ENCODE measurements around the gene CDKN2D.
A peak's percentile ranks its signal among the peaks of the same experiment; 100 is the strongest.
"Not testable (repeated sequence)": the region's sequence is repeated elsewhere in the genome, so short reads cannot be mapped to it uniquely, and the experiment has no call there.

CDKN2D gene

DNA sequence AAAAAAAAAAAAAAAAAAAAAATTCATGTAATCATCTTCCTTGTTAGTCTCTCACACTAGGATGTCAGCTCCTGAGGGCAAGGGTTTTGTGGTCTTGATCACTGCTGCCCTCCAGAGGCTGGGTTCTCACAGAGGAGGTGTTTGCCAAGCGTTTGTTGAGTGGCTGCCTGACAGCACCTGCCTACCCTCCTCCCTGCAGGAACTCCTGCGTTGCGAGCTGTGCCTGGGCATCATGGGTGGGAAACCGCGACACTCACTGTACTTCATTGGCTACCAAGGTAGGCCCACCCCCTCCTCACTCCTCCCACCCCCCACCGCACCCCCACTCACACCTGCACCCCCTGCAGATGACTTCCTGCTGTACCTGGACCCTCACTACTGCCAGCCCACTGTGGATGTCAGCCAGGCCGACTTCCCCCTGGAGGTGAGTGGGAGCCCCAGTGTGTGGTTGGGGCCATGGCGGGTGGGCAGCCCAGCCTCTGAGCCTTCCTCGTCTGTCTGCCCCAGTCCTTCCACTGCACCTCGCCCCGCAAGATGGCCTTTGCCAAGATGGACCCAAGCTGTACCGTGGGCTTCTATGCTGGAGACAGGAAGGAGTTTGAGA, 17.0 kb downstream of the CDKN2D start:
- DNase-seq (ENCODE audit: low spot score) = peak; percentile 50

DNA sequence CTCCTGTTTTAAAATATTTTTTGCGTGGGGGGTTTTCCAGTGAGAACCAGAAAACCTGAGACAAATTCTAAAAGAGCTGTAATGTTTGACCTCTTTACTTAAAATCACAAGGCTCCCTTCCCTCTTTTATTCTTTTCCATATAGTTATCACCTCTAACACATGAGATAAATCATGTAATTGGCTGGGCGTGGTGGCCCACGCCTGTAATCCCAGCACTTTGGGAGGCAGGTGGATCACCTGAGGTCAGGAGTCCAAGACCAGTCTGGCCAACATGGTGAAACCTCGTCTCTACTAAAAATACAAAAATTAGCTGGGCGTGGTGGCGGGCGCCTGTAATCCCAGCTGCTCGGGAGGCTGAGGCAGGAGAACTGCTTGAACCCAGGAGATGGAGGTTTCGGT, 17.8 kb downstream of the CDKN2D start:
- not testable (repeated sequence) for DNase-seq (ENCODE audit: low spot score)

DNA sequence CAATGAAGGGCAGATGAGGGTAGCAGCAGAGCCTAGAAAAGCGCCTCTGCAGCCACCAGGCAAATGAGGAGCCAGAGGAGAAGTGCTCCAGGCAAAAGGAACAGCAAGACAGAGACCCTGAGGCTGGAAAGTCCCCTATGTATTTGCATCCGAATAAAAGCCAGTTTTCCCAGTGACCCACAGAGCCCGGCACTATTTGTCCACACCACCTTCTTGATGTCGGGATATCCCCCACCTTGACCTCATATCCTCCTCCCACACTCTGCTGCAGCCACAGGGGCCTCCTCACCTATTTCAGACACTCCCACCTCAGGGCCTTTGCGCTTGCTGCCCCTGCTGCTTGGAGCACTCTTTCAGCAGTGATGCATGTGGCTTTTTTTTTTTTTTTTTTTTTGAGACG, 18.4 kb downstream of the CDKN2D start:
- DNase-seq (ENCODE audit: low spot score) = no peak

DNA sequence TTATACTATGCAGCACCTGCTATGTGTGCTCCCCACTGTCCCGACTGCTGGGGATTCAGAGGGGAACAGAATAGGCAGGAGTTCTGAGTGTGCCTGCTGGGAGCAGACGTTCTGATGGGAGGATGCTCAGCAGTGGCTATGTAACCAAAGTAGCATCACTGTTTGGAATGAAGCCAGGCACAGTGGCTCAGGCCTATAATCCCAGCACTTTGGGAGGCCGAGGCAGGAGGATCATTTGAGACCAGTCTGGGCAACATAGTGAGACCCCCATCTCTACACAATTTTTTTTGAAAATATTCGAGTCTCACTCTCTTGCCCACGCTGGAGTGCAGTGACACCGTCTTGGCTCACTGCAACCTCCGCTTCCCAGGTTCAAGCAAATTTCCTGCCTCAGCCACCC, 19.0 kb downstream of the CDKN2D start:
- no peak for DNase-seq (ENCODE audit: low spot score)

DNA sequence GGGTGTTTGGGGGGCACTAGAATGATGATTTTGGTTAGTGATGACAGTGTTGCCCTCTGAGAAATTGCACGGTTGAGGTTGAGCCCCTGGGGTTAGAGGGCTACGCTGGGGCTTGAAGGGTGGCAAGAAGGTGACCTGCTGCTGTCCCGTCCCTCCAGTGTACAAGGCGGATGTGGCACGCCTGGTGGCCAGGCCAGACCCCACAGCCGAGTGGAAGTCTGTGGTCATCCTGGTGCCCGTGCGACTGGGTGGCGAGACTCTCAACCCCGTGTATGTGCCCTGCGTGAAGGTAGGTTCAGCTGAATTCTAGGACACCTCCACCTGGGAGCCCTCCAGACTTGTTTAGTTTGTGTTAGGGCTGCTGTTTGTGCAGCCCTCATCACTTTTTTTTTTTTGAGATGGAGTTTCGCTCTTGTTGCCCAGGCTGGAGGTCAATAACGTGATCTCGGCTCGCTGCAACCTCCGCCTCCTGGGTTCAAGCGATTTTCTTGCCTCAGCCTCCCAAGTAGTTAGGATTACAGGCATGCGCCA, 20.0 kb downstream of the CDKN2D start:
- no peak for DNase-seq (ENCODE audit: low spot score)

DNA sequence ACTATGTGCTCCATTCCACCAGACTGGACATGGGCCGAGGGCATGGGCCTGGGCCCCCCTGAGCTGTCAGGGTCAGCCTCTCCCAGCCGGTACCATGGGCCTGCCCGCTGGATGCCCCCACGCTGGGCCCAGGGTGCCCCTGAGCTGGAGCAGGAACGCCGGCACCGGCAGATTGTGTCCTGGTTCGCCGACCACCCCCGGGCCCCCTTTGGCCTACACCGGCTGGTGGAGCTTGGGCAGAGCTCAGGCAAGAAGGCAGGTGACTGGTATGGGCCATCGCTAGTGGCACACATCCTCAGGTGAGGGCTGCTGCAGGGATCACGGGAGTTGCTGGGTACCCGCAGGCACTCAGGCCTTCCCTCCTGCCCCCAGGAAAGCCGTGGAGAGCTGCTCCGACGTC, 22.0 kb downstream of the CDKN2D start:
- DNase-seq (ENCODE audit: low spot score) = no peak

DNA sequence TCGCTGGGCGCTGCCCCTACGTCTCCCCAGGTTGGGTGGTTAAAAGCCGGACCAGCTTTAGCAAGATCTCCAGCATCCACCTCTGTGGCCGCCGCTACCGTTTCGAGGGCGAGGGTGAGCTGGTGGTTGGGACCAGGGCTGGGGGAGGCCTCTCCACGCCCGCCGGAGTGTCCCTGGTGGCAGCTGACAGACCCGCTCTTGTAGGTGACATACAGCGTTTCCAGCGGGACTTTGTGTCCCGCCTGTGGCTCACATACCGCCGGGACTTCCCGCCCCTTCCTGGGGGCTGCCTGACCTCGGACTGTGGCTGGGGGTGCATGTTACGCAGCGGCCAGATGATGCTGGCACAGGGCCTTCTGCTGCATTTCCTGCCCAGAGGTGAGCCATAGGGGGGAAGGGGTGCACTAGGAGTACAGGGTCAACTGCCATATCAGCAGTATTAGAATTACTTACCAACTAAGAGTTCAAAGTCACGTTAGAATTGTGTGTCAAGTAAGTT, 24.0 kb downstream of the CDKN2D start:
- no peak for DNase-seq (ENCODE audit: low spot score)

DNA sequence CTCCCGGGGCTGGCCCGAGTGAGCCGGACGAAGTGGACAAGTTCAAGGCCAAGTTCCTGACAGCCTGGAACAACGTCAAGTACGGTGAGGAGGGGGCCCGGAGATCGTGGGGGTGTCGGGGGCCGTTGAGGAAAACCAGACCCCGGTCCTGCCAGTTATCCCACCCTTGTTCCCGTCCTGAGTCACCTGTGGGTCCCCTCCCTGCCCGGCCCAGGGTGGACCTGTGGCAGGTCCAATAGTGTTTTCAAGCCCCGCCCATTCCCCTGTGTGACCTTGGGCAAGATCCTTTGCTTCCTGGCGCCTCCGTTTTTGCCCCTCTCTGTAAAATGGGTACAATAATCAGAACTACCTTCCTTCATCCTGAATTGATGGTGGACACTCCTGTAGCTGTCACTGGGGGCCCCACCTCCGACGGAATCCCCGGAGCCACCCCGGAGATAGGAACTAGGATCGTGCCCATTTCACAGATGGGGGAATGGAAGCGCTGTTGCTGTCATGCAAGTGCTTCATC, 24.5 kb downstream of the CDKN2D start:
- peak; percentile 25 for DNase-seq (ENCODE audit: low spot score)

DNA sequence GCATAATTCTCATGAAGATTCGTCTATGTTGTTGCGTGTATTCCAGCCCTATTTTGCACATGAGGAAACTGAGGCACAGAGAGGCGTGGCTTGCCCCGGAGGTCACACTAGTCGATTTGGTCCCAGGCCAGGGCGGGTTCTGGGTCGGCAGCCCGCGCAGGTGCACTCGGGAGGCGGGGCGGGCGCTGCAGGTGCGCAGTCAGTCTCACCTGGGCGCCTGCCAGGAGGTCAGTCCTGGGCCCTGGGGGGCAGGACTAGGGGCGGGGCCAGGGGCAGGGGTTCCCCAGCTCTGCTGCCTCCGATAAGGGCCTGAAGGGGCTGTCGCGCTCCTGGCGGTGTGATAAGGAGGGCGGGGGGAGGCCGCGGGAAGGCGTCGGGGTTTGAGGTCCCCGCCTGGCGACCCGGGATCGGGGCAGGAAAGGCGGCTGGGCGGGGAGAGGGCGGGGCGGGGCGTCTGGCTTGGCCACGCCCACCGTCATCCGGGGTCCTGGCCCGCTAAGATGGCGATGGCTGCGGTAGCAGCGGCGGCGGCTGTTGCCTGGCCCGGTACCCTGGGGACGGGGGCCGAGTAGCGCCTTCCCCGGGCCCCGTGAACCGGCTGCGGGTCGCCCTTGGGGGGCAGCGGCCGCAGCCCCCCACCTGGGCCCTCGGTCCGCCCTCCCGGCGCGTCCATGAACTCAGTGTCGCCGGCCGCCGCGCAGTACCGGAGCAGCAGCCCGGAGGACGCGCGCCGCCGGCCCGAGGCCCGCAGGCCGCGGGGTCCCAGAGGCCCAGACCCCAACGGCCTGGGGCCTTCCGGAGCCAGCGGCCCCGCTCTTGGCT, 25.1 kb downstream of the CDKN2D start, which contains the start of gene ATG4D:
TSS of gene ATG4D (plus strand) at position 485 of the 822 bp plus-strand sequence. CDS start at position 672, 187 bp downstream.
- peak; percentile 76 for DNase-seq (ENCODE audit: low spot score)

DNA sequence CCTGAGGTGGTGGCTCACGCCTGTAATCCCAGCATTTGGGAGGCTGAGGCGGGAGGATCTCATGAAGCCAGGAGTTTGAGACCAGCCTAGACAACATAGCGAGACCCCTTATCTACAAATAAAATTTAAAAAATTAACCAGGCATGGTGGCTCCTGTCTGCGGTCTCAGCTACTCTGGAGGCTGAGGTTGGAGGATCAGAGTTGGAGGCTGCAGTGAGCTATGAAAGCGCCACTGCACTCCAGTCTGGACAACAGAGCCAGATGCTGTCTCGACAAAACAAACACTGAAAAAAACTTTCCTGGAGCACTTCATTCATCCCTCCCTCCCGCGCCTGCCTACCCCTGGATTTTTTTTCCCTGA, 25.7 kb downstream of the CDKN2D start:
- DNase-seq (ENCODE audit: low spot score) = no peak

DNA sequence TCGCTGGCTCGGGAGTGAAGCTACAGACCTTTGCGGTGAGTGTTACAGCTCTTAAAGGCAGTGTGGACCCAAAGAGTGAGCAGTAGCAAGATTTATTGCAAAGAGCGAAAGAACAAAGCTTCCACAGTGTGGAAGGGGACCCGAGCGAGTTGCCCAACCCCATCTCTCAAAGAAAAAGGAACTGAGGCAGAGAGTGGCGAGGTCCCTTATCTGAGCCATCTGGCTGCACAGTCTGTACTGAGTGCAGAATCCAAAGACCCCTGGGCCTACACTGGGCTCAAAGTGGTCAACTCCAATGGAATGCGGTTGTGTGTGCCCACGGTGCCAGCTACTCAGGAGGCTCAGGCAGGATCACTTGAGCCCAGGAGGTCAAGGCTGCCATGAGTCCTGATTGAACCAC, 29.8 kb downstream of the CDKN2D start:
- DNase-seq (ENCODE audit: low spot score) = not testable (repeated sequence)

DNA sequence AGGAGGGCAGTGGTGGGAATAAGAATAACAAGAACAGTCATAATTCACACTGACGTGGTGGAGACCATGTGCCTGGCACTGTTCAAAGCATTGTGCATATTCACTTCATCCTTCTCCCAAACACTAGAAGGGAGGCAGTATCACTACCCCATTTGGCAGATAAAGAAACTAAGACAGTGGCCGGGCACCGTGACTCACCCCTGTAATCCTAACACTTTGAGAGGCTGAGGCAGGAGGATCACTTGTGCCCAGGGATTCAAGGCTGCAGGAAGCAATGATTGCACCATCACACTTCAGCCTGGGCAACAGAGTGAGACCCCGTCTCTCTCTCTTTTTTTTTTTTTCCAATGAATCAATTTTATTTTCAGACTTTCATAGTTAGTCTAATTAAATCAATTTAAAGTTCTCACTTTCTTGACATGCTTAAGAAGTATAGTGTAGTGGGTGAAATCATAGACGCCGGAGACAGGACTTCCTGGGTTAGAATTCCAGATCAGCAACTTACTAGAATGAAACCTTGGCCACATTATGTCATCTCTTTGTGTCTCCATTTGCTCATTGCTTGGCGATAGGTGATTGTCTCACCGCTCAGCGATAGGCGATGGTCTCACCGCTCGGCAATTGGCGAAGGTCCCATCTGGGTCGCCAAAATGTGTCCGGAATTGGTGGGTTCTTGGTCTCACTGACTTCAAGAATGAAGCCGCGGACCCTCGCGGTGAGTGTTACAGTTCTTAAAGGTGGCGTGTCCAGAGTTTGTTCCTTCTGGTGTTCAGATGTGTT, 30.4 kb downstream of the CDKN2D start:
- DNase-seq (ENCODE audit: low spot score) = no peak

DNA sequence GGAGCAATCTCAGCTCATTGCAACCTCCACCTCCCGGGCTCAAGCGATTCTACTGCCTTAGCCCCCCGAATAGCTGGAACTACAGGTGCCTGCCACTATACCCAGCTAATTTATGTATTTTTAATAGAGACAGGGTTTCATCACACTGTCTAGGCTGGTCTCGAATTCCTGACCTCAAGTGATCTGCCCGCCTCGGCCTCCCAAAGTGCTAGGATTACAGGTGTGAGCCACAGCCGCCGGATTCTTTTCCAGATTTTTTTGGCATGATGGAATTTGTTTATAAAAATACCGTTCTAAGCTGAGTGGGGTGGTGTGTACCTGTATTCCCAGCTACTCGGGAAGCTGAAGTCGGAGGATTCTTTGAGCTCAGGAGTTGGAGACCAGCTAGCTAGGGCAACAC, 31.1 kb downstream of the CDKN2D start:
- no peak for DNase-seq (ENCODE audit: low spot score)

DNA sequence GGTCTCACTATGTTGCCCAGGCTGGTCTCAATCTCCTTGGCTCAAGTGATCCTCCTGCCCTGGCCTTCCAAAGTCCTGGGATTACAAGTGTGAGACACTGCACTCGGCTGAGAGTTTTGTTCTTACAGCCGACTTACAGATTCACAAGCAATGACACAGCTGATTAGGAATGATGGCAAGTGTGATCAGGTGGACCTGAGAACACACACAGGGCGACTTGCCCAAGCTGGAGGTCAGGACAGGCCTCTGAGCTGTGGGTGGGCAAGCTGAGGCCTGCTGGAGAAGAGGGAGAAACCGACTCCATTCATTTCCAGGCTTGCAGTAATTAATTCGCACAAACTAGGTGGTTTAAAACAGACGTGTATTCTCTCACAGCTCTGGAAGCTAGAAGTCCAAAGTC, 33.2 kb downstream of the CDKN2D start:
- no peak for DNase-seq (ENCODE audit: low spot score)

DNA sequence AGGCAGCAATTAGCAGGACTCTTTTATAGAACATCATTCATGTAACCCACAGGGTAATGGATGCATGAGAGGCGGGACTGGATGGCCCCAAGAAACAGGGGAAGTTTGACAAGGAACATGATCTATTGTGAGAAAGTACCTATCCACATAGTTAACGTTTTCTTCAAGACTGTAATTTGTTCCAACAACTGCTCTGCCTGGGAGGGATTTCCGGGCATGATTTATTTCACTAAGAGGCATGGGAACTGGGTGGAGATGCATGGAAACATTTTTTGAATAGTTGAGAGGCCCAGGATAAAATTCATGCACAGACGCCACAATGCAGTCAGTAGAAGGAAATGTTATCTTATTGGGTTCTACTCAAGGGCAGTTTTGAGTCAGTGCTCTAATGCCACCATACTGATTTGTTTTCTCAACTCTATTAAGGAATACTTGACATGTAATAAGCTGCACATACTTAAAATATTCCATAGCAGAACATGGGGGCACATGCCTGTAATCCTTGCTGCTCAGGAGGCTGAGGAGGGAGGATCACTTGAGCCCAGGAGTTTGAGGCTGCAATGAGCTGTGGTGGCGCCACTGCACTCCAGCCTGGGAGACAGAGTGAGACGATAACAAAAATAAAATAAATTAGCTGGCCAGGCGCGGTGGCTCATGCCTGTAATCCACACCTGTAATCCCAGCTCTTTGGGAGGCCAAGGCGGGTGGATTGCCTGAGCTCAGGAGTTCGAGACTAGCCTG, 35.0 kb downstream of the CDKN2D start:
- DNase-seq (ENCODE audit: low spot score) = no peak

DNA sequence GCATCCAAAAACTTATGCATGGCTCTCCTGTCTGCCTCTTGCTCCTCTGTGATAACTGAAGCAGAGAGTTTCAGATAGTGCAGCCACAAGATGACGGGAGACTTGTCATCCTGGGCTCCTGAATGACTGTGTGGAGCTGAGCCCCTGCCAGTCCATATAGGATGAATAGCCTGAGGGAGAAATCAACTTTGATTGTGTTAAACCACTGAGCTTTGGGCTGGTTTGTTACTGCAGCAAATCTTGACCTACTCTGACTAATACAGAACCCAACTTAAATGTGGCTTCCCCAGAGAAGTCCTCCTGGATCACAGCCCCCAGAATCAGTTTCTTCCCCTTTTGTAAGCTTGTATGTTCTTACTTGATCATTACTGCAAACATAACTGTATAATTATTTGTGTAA, 36.3 kb downstream of the CDKN2D start:
- DNase-seq (ENCODE audit: low spot score) = no peak

DNA sequence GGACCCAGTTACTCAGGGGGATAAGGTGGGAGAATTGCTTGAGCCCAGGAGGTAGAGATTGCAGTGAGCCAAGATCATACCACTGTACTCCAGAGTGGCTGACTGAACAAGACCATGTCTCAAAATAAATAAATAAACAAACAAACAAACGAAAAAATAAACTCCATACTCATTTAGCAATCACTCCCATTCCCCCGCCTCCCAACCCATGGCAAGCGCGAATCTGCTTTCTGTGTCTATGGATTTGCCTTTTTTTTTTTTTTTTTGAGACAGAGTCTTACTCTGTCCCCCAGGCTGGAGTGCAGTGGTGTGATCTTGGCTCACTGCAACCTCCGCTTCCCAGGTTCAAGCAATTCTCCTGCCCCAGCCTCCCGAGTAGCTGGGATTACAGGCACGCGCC, 41.9 kb downstream of the CDKN2D start:
- not testable (repeated sequence) for DNase-seq (ENCODE audit: low spot score)

DNA sequence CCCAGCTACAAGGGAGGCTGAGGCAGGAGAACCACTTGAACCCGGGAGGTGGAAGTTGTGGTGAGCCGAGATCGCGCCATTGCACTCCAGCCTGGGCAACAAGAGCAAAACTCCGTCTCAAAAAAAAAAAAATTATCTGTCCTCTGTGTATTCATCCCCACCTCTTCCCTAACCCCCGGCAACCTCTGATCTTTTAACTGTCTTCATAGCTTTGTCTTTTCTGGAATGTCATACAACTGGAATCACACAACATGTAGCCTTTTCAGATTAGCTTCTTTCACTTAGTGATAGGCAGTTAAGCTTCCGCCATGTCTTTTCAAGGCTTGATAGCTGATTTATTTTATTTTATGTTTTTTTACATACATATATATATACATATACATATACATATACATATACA, 43.1 kb downstream of the CDKN2D start:
- no peak for DNase-seq (ENCODE audit: low spot score)

DNA sequence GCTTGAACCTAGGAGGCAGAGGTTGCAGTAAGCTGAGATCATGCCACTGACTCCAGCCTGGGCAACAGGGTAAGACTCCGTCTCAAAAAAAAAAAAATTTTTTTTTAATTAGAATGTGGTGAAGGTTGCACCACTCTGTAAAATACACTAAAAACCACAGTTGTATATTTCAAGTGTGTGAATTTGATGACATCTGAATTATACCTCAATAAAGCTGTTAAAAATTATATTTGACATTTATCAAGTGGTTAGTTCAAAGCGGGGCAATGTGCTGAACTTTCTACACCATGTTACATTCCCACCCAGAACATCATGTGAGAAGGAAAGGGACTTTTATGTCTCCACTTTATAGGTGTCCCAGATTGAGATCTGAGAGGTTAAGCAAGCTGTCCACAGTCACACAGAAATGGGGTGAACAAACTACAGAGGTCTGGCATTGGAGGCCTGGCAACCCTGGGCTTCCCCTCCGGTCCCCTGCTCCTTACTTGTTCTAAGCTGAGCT, 45.6 kb downstream of the CDKN2D start:
- DNase-seq (ENCODE audit: low spot score) = no peak

DNA sequence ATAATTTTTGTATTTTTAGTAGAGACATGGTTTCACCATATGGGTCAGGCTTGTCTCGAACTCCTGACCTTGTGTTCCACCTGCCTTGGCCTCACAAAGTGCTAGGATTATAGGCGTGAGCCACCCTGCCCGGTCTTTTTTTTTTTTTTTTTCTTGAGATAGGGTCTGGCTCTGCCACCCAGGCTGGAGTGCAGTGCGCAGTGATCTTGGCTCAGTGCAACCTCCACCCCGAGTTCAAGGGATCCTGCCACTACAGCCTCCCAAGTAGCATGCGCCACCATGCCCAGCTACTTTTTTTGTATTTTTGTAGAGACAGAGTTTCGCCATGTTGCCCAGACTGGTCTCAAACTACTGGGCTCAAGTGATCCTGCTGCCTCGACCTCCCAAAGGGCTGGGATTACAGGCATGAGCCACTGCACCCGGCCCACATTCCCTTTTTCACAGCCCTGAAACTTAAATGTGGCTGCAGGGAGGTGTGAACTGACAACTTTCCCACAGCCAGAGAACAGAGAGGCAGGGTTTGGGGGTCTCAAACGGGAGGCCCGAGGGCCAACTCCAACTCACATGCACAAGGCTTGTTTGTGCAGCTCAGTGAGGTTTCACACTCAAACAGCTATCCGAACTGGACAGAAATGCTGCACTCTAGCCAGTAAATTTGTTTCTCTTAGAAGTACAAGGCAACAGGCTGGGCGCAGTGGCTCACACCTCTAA, 47.2 kb downstream of the CDKN2D start:
- no peak for DNase-seq (ENCODE audit: low spot score)
